Neural cell (in vitro differentiated cells): ENCODE data around the gene KMT2B. TPM values are rescaled to one million over a fixed set of nuclear protein-coding genes. Genes with fewer than 3 reads are reported as not detected.

ENCODE experiments used
- polyA plus RNA-seq: library from polyadenylated mRNA; depleted of rRNA; stranded (reverse); fragments of >200 nt; gene quantifications from 2 replicates; pipeline ENCODE4 v1.2.3, GENCODE V29; 2014

The KMT2B gene
- polyA plus RNA-seq, 1 donor from 2014 or later: 15.8 TPM

Other genes starting within 250 kb of the KMT2B start
- not detected in 2 replicates for gene KRTDAP, start 227.5 kb upstream of the KMT2B start, polyA plus RNA-seq
- not detected in 2 replicates for gene DMKN, start 204.4 kb upstream of the KMT2B start, polyA plus RNA-seq
- gene SBSN, start 189.7 kb upstream of the KMT2B start, polyA plus RNA-seq: not detected in 2 replicates
- not detected in 2 replicates for gene GAPDHS, start 184.5 kb upstream of the KMT2B start, polyA plus RNA-seq
- gene TMEM147, start 172.4 kb upstream of the KMT2B start, polyA plus RNA-seq: 106 and 108 TPM in 2 replicates
- gene ATP4A, start 154.3 kb upstream of the KMT2B start, polyA plus RNA-seq: 0.34 TPM in 1 of 2 replicates, not detected in the other
- gene PMIS2, start 131.8 kb upstream of the KMT2B start, polyA plus RNA-seq: not detected in 2 replicates
- 13.1 and 14.4 TPM in 2 replicates for gene HAUS5, start 105.3 kb upstream of the KMT2B start, polyA plus RNA-seq
- gene RBM42, start 89.0 kb upstream of the KMT2B start, polyA plus RNA-seq: 58.5 and 73.5 TPM in 2 replicates
- 0.58 TPM in 1 of 2 replicates, not detected in the other for gene ETV2, start 76.3 kb upstream of the KMT2B start, polyA plus RNA-seq
- gene COX6B1, start 69.7 kb upstream of the KMT2B start, polyA plus RNA-seq: 860 and 1,013 TPM in 2 replicates
- gene UPK1A, start 51.5 kb upstream of the KMT2B start, polyA plus RNA-seq: 0.26 TPM in 1 of 2 replicates, not detected in the other
- gene ZBTB32, start 13.4 kb upstream of the KMT2B start, polyA plus RNA-seq: not detected in 2 replicates
- 4.6 and 7.2 TPM in 2 replicates for gene IGFLR1, start 24.4 kb downstream of the KMT2B start, polyA plus RNA-seq
- gene U2AF1L4, start 27.4 kb downstream of the KMT2B start, polyA plus RNA-seq: 54.7 and 57.0 TPM in 2 replicates
- gene PSENEN, start 27.6 kb downstream of the KMT2B start, polyA plus RNA-seq: 46.2 and 46.7 TPM in 2 replicates
- gene LIN37, start 30.6 kb downstream of the KMT2B start, polyA plus RNA-seq: 25.7 and 37.2 TPM in 2 replicates
- gene HSPB6, start 39.0 kb downstream of the KMT2B start, polyA plus RNA-seq: not detected in 2 replicates
- gene PROSER3, start 40.2 kb downstream of the KMT2B start, polyA plus RNA-seq: 1.2 and 1.5 TPM in 2 replicates
- 20.5 and 46.0 TPM in 2 replicates for gene ARHGAP33, start 57.6 kb downstream of the KMT2B start, polyA plus RNA-seq
- not detected in 2 replicates for gene PRODH2, start 94.8 kb downstream of the KMT2B start, polyA plus RNA-seq
- 0.05 and 2.8 TPM in 2 replicates for gene NPHS1, start 134.5 kb downstream of the KMT2B start, polyA plus RNA-seq
- gene KIRREL2, start 138.9 kb downstream of the KMT2B start, polyA plus RNA-seq: 0.79 and 2.1 TPM in 2 replicates
- 390 and 407 TPM in 2 replicates for gene APLP1, start 150.6 kb downstream of the KMT2B start, polyA plus RNA-seq
- 6.2 and 6.8 TPM in 2 replicates for gene NFKBID, start 182.5 kb downstream of the KMT2B start, polyA plus RNA-seq
- not detected in 2 replicates for gene HCST, start 184.5 kb downstream of the KMT2B start, polyA plus RNA-seq
- not detected in 2 replicates for gene TYROBP, start 190.3 kb downstream of the KMT2B start, polyA plus RNA-seq
- gene LRFN3, start 218.4 kb downstream of the KMT2B start, polyA plus RNA-seq: 10.1 and 11.1 TPM in 2 replicates